Measurements from ENCODE around the gene BRCA1. TPM values are rescaled to one million over a fixed set of nuclear protein-coding genes. Genes with fewer than 3 reads are reported as not detected.
"Not testable (repeated sequence)": the region's sequence is repeated elsewhere in the genome, so short reads cannot be mapped to it uniquely, and the experiment has no call there.

The BRCA1 gene
- total and polyA plus RNA-seq, 4 experiments from 2014 or later = 1.1 to 6.0 (median 3.0) TPM

- H3K36me3 Mint-ChIP-seq; H3K9me3 ChIP-seq (ENCODE audit: control insufficient read depth in 1 of 2, low read length in 2 of 2); H3K4me3 Mint-ChIP-seq; H3K4me3 ChIP-seq (ENCODE audit: low read length in 2 of 2); H3K36me3 ChIP-seq (ENCODE audit: insufficient read depth, low read length); H3K9me3 Mint-ChIP-seq; H3K27me3 ChIP-seq (ENCODE audit: insufficient read depth, low read length); H3K27ac ChIP-seq (ENCODE audit: low read depth, low read length); DNase-seq; H3K27me3 Mint-ChIP-seq; CTCF ChIA-PET (ENCODE audit: partially characterized antibody); intact Hi-C loops (cut with micrococcal nuclease); POLR2A ChIA-PET (ENCODE audit: partially characterized antibody): not testable (repeated sequence)
- peaks cover 12% of the 10 kb centered on the region for H3K4me1 ChIP-seq (ENCODE audit: insufficient read depth, low read length)
- H3K4me1 Mint-ChIP-seq = peaks cover 0 to 13% (median under 1%) of the 10 kb centered on the region in 4 donors
- peak overlapping the region in 1 of 7 donors; percentile 44 for H3K27ac Mint-ChIP-seq
Measured at GRCh38 chr17:43165971-43166370, 40.8 kb upstream of the BRCA1 start.

- DNase-seq; H3K9me3 ChIP-seq (ENCODE audit: control insufficient read depth in 1 of 2, low read length in 2 of 2); H3K4me3 ChIP-seq (ENCODE audit: low read length in 2 of 2); POLR2A ChIA-PET (ENCODE audit: partially characterized antibody); H3K4me3 Mint-ChIP-seq; H3K4me1 ChIP-seq (ENCODE audit: insufficient read depth, low read length); intact Hi-C loops (cut with micrococcal nuclease); H3K36me3 ChIP-seq (ENCODE audit: insufficient read depth, low read length); H3K27me3 Mint-ChIP-seq; H3K4me1 Mint-ChIP-seq; H3K27ac ChIP-seq (ENCODE audit: low read depth, low read length); H3K36me3 Mint-ChIP-seq; CTCF ChIA-PET (ENCODE audit: partially characterized antibody); H3K27me3 ChIP-seq (ENCODE audit: insufficient read depth, low read length); H3K9me3 Mint-ChIP-seq: not testable (repeated sequence)
- peak overlapping the region in 2 of 7 donors; percentile 41 to 53 for H3K27ac Mint-ChIP-seq
Measured at GRCh38 chr17:43159957-43160356, 34.8 kb upstream of the BRCA1 start.

DNA sequence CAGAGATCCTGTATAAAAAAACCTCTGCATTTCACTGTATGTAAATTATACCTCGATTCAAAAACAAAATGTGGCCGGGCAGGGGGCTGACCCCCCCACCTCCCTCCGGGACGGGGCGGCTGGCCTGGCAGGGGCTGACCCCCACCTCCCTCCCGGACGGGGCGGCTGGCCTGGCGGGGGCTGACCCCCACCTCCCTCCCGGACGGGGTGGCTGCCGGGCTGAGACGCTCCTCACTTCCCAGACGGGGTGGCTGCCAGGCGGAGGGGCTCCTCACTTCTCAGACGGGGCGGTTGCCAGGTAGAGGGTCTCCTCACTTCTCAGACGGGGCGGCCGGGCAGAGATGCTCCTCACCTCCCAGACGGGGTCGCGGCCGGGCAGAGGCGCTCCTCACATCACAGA, 34.1 kb upstream of the BRCA1 start:
- H3K4me1 ChIP-seq (ENCODE audit: insufficient read depth, low read length); H3K4me1 Mint-ChIP-seq; H3K27ac ChIP-seq (ENCODE audit: low read depth, low read length); intact Hi-C loops (cut with micrococcal nuclease); POLR2A ChIA-PET (ENCODE audit: partially characterized antibody); H3K4me3 Mint-ChIP-seq; H3K27me3 ChIP-seq (ENCODE audit: insufficient read depth, low read length); H3K9me3 Mint-ChIP-seq; H3K4me3 ChIP-seq (ENCODE audit: low read length in 2 of 2); H3K36me3 ChIP-seq (ENCODE audit: insufficient read depth, low read length); DNase-seq; H3K9me3 ChIP-seq (ENCODE audit: control insufficient read depth in 1 of 2, low read length in 2 of 2); H3K27me3 Mint-ChIP-seq; H3K27ac Mint-ChIP-seq; CTCF ChIA-PET (ENCODE audit: partially characterized antibody): not testable (repeated sequence)
- H3K36me3 Mint-ChIP-seq = peaks cover 6 to 11% of the 10 kb centered on the region in 2 donors

- H3K4me1 Mint-ChIP-seq = peaks cover 0 to 2% (median 0%) of the 10 kb centered on the region in 4 donors
- no peaks in the 10 kb centered on the region for H3K36me3 ChIP-seq (ENCODE audit: insufficient read depth, low read length)
- H3K27me3 ChIP-seq (ENCODE audit: insufficient read depth, low read length) = no peaks in the 10 kb centered on the region
- intact Hi-C loops (cut with micrococcal nuclease) = no loop called here
- POLR2A ChIA-PET (ENCODE audit: partially characterized antibody) = interaction anchor here (1.0 kb wide), 1 partner anchor 16 kb away, joined by 4 read pairs; the partner anchor contains the start of gene NBR1
- no peak overlapping the region for H3K4me3 ChIP-seq (ENCODE audit: low read length in 2 of 2)
- H3K9me3 Mint-ChIP-seq = peaks cover 0 to 8% (median 4%) of the 10 kb centered on the region in 8 donors
- no peak overlapping the region for H3K27ac Mint-ChIP-seq
- H3K4me3 Mint-ChIP-seq = no peak overlapping the region
- no peaks in the 10 kb centered on the region for H3K27me3 Mint-ChIP-seq
- H3K9me3 ChIP-seq (ENCODE audit: control insufficient read depth in 1 of 2, low read length in 2 of 2) = no peaks in the 10 kb centered on the region
- no peak for DNase-seq
- H3K36me3 Mint-ChIP-seq = peaks cover 11% of the 10 kb centered on the region in 2 donors
- H3K27ac ChIP-seq (ENCODE audit: low read depth, low read length) = no peak overlapping the region
- CTCF ChIA-PET (ENCODE audit: partially characterized antibody) = no interaction called here
- H3K4me1 ChIP-seq (ENCODE audit: insufficient read depth, low read length) = no peaks in the 10 kb centered on the region
Measured at GRCh38 chr17:43155666-43156065, 30.5 kb upstream of the BRCA1 start.

DNA sequence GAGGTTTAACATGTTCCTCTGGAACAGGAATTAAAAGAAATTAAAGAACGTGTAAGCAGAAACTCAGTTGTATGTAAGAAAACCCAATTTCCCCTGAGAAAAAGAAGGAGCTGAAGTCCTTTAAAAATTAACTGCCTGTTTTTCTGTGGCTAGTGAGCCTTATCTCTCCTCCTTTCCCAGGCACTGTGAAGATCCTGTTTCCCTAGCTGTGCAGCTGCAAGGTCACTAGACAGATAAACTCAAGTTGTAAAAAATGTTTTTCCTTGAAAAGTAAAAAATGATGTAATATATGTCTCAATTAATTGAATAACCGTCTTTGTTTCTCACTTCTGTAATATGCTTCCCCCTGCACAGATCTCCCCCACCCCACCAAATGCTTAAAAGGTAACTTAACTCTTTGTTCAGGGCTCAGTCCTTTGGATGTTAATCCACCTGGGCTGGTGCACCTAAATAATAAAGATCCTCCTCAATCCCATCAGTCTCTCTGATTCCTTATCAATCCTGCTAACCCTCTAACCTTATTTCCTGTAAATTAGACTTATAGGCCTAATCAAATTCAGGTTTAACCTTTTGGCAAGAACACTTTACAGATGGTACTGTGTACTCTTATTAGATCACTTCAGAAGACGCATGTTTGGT, 28.2 kb upstream of the BRCA1 start:
- H3K36me3 Mint-ChIP-seq = peaks cover 11% of the 10 kb centered on the region in 2 donors
- H3K4me1 ChIP-seq (ENCODE audit: insufficient read depth, low read length); H3K4me3 ChIP-seq (ENCODE audit: low read length in 2 of 2); intact Hi-C loops (cut with micrococcal nuclease); H3K4me1 Mint-ChIP-seq; H3K27ac ChIP-seq (ENCODE audit: low read depth, low read length); H3K9me3 ChIP-seq (ENCODE audit: control insufficient read depth in 1 of 2, low read length in 2 of 2); CTCF ChIA-PET (ENCODE audit: partially characterized antibody); DNase-seq; H3K4me3 Mint-ChIP-seq; H3K36me3 ChIP-seq (ENCODE audit: insufficient read depth, low read length); POLR2A ChIA-PET (ENCODE audit: partially characterized antibody); H3K9me3 Mint-ChIP-seq; H3K27ac Mint-ChIP-seq; H3K27me3 ChIP-seq (ENCODE audit: insufficient read depth, low read length); H3K27me3 Mint-ChIP-seq: not testable (repeated sequence)

- intact Hi-C loops (cut with micrococcal nuclease) = no loop called here
- no peaks in the 10 kb centered on the region for H3K4me1 ChIP-seq (ENCODE audit: insufficient read depth, low read length)
- H3K27ac Mint-ChIP-seq = no peak overlapping the region
- no peak for DNase-seq
- no peak overlapping the region for H3K4me3 Mint-ChIP-seq
- ChIA-PET POLR2A (ENCODE audit: partially characterized antibody) (no interaction called here), CTCF (ENCODE audit: partially characterized antibody) (no interaction called here)
- H3K9me3 Mint-ChIP-seq = peaks cover 0 to 8% (median 5%) of the 10 kb centered on the region in 8 donors
- H3K36me3 Mint-ChIP-seq = peaks cover 11% of the 10 kb centered on the region in 2 donors
- no peaks in the 10 kb centered on the region for H3K36me3 ChIP-seq (ENCODE audit: insufficient read depth, low read length)
- no peaks in the 10 kb centered on the region for H3K27me3 ChIP-seq (ENCODE audit: insufficient read depth, low read length)
- no peak overlapping the region for H3K4me3 ChIP-seq (ENCODE audit: low read length in 2 of 2)
- no peaks in the 10 kb centered on the region for H3K27me3 Mint-ChIP-seq
- no peaks in the 10 kb centered on the region for H3K9me3 ChIP-seq (ENCODE audit: control insufficient read depth in 1 of 2, low read length in 2 of 2)
- H3K4me1 Mint-ChIP-seq = peaks cover 0 to 2% (median 0%) of the 10 kb centered on the region in 4 donors
- no peak overlapping the region for H3K27ac ChIP-seq (ENCODE audit: low read depth, low read length)
Measured at GRCh38 chr17:43151880-43152456, 26.8 kb upstream of the BRCA1 start.

DNA sequence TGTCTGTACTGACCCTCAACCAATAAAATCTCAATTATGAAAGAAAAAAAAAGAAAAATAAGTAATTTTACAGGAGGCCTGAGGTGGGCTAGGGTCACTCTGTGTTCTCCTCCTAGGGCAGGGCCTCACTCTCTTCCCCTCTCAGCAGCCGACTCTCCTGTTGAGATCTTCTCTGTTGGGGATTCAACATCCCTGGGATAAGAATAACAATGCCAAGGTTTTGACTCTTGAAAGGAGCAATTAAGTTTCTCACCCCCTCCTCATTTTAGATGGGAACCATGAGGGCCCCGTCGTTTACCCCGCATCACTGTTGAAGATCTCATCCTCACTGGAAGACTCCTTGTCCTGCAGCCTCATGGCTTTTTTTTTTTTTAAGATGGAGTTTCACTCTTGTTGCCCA, 21.5 kb upstream of the BRCA1 start:
- Histone ChIP-seq H3K27me3 (ENCODE audit: insufficient read depth, low read length) (no peaks in the 10 kb centered on the region), H3K27ac (ENCODE audit: low read depth, low read length) (no peak overlapping the region), H3K36me3 (ENCODE audit: insufficient read depth, low read length) (no peaks in the 10 kb centered on the region), H3K9me3 (ENCODE audit: control insufficient read depth in 1 of 2, low read length in 2 of 2) (no peaks in the 10 kb centered on the region), H3K4me3 (ENCODE audit: low read length in 2 of 2) (no peak overlapping the region), H3K4me1 (ENCODE audit: insufficient read depth, low read length) (no peaks in the 10 kb centered on the region)
- no peak for DNase-seq
- no peaks in the 10 kb centered on the region for H3K27me3 Mint-ChIP-seq
- H3K4me1 Mint-ChIP-seq = no peaks in the 10 kb centered on the region
- no peak overlapping the region for H3K27ac Mint-ChIP-seq
- peaks cover 3% of the 10 kb centered on the region in 2 donors for H3K36me3 Mint-ChIP-seq
- no peak overlapping the region for H3K4me3 Mint-ChIP-seq
- intact Hi-C loops (cut with micrococcal nuclease) = no loop called here
- ChIA-PET CTCF (ENCODE audit: partially characterized antibody) (no interaction called here), POLR2A (ENCODE audit: partially characterized antibody) (no interaction called here)
- H3K9me3 Mint-ChIP-seq = peaks cover 0 to 1% (median 0%) of the 10 kb centered on the region in 8 donors

All from CD4-positive, alpha-beta memory T cell (primary cell).